Stimulated activated CD8-positive, alpha-beta memory T cell treated with anti-CD3 and anti-CD28 coated beads, Interleukin-7, amount 100 ng/mL, for 1 hour (primary cell): ENCODE data around the gene EXOC4.
"Not testable (repeated sequence)": the region's sequence is repeated elsewhere in the genome, so short reads cannot be mapped to it uniquely, and the experiment has no call there.

Source experiments
- DNase-seq, 2 donors: peaks; one replicate each; pipeline ENCODE4 v3.0.0-alpha.2; 2020; ENCODE audit warnings: low read depth in 2 of 2

Gene EXOC4

DNA sequence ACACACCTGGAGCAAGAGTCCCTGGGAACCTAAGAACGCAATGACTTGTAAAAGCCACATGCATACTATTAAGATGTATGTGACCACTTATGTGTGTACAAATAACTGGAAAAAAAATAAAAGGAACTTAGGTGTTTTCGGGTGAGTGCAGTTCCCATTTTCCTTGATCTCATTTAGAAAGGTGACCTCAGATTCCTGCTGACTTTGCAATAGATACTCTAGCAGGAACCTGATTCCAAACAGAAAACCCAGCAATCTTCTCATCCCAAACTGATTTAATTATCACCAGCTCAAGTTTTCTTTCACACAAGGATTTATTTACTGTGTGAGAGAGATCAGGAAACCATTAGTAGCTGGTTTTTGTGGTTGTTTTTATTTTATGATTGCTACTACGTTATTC is 817.8 kb downstream of the EXOC4 start:
- no peak for DNase-seq

DNA sequence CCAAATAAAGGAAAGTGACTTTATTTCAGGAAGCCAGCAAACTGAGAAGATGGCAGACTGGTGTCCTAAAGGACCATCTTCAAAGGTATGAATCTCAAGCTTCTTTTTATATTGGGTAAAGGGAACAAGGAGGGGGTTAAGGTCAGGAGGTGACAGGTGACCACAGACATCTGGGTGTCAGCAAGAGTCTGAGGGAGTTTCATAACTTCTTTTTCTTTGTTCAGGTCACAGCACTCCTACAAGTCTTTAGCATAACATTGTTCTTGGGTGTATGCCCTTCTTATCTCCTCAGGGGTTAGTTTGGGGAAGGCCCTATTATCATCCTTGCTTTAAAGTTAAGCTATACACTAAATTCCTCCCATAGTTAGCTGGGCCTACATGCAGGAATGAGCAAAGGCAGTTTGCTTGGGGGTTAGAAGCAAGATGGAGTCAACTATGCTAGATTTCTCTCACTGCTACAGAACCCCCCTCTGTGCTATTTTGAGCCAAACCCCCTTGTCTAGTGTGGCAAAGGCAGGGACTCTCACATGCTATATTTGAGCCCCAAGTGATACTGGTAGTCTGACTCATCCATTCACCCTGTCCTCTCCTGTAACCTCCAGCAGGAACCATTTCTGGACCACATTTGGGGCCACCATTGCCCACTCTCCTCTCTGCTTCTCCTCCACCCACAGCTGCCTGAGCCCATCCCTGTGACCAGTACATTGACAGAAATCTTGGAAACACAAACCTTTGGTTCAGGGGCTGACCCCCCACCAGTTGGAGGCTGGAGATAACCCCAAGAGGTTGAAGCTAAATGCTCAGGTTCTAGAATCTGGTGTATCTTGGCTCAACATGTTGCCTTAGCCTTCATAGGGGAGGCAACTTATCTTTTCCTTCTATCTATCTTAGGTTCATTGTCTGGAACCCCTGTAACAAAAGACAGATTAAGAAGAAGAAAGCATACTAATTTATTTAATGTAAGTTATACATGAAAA is 818.8 kb downstream of the EXOC4 start:
- no peak for DNase-seq

DNA sequence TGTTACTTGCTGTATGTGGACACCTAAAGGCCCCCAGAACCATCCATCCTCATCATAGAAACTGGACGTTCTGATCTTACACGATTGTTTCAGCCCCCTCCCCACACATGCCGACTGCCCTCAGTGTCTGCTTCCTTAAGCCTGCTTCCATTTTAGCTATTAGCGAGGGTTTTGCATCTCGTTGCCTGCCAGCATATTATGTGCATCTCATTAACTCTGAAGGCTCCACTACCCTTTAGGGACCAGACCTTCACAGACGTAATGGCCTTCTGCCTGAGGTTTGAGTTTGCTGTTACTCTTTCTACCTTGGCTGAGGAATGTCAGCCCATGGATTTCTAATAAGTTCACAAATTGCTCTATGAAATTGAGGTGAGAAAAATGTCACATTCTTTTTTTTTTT is 820.4 kb downstream of the EXOC4 start:
- DNase-seq: no peak

GRCh38 chr7:134075799-134076198 is 822.9 kb downstream of the EXOC4 start:
- DNase-seq: no peak

- DNase-seq: not testable (repeated sequence)
These were observed 824.7 kb downstream of the EXOC4 start for GRCh38 chr7:134077560-134077959.

GRCh38 chr7:134078991-134079390 is 826.1 kb downstream of the EXOC4 start:
- no peak for DNase-seq

DNA sequence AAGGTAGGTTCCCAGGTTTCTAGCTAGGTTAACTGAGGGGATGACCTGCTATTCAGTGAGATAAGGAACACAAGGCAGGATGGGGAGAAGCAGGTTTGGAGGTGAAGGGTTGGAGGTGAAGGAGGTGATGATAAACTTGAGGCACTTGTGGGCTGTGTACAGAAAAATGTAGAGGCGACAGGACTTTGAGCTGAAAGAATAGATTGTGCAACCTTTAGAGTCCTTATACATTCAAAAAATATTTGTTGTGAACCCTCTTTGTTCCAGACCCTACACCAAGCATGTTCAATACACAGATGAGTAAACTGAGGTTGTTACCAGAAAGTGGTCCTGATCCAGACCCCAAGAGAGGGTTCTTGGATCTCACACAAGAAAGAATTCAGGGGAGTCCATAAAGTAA is 828.8 kb downstream of the EXOC4 start:
- DNase-seq: no peak

GRCh38 chr7:134083766-134084487 is 831.0 kb downstream of the EXOC4 start:
- no peak for DNase-seq

GRCh38 chr7:134084488-134085144 is 831.7 kb downstream of the EXOC4 start:
- no peak for DNase-seq

- no peak for DNase-seq
These were observed 832.4 kb downstream of the EXOC4 start for GRCh38 chr7:134085311-134085710.

DNA sequence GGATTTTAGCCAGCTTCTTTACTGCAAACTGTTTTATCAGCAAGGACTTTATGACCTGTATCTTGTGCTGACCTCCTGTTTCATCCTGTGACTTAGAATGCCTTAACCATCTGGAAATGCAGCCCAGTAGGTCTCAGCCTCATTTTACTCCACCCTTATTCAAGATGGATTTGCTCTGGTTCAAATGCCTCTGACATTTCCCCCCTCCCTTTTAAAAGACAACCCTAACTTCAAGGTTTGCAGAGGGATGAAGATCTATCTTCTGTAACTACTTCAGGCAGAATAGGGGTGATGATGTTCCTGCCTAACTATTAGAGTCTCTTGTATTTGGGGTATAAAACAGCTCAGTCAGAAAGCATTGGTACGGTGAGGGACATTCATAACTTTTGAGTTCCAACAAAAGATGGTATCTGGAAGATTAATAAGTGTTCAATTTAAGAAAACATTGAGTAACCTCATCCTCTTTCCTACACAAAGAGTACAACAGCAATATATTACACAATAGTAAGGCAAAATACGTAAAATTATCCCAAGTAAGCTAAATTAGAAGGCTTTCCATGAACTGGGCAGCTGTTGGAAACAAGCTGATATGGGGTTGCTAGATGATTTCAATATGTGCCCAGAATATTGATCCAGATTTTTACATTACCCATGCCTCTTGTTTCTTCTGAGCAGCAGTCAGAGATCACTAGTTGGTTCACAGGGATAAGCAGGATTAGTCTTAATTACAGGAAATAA is 834.3 kb downstream of the EXOC4 start:
- no peak for DNase-seq

DNA sequence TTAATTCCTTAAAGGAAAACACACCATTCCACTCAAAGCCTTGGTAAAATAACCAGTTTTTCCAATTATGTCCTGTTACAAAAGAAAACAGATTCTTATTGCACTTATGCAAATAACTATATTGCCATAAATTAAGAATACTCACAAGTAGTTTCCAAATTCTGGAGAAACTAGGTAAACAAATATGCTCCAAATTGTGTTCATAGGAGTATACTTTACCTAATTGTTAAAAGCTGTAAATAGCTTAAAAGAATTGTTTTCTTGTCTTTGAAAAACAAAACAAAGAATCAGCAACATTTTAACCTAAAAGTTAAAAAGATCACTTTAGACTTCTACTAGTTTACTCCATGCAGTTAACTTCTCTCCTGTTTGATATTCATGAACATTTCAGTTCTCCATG is 835.3 kb downstream of the EXOC4 start:
- no peak for DNase-seq

DNA sequence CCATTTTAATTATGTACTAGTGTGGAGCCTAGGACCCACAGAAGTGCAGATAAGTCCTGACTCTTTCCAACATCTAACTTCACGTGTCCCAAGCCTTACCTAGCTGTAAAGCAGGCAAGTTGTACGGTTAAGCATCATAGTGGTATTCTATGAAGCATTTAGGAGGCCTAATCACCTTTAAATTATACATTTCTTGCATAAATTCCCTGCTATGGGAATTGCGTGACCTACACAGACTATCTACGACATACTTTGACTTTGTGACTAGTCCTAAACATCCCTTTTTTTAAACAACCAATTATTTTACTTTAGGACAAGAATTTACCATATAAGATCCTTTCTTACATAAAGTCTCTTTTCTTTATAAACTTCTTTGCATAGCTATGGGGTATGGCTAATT is 836.6 kb downstream of the EXOC4 start:
- DNase-seq: no peak

- no peak for DNase-seq
These were observed 845.2 kb downstream of the EXOC4 start for GRCh38 chr7:134098072-134098471.

- DNase-seq: no peak
These were observed 848.8 kb downstream of the EXOC4 start for GRCh38 chr7:134101716-134102115.

- no peak for DNase-seq
These were observed 851.3 kb downstream of the EXOC4 start for GRCh38 chr7:134104166-134104565.

DNA sequence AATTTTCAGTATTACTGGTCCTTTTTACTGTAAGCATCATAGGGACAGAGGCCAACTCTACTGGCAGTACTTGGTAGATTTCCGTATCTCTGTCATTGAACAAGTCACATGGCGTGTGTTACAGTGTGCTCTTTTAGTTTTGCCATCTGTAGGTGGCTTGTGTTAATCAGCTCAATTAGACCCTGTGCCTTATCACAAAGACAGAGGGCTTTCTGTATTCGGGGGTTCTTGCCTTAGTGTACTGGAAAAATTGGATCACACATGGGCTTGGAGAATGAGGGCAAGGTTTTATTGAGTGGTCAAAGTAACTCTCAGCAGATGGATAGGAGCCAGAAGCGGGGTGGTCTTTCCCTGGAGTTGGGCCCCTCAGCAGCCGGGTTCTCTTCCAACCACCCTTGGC is 853.0 kb downstream of the EXOC4 start:
- no peak for DNase-seq

- no peak for DNase-seq
These were observed 855.9 kb downstream of the EXOC4 start for GRCh38 chr7:134108802-134109201.

DNA sequence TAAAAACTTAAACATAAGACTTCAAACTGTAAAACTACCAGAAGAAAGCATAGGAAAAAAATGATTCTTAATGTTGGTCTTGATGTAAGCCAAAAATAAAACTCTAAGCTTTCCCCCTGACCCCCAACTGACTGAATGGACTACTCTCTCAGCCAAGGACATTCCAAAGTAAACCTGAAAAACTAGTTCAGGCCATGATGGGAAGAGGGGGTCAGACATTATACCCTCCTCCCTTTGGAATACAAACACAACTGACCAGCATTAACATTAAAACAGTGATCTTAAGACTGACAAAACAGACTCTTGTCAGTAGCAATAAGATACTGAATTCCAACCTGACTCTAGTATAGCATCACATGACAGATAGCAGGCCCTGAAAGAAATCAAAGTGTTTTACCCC is 860.8 kb downstream of the EXOC4 start:
- DNase-seq: no peak

DNA sequence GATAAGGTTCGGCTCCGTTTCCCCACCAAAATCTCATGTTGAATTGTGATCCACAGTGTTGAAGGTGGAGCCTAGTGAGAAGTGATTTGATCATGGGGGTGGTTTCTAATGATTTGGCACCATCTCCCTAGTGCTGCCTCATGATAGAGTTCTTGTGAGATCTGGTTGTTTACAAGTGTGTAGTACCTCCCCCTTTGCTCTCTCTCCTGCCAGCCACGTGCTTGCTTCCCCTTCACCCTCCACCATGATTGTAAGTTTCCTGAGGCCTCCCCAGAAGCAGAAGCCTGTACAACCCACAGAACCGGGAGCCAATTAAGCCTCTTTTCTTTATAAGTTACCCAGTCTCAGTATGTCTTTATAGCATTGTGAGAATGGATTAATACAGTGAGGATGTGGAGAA is 862.1 kb downstream of the EXOC4 start:
- no peak for DNase-seq
